Endodermal cell (in vitro differentiated cells): ENCODE results near the gene MRTFB. TPM values are rescaled to one million over a fixed set of nuclear protein-coding genes. Genes with fewer than 3 reads are reported as not detected.

ENCODE experiments used
- DNase-seq: peaks from one replicate; pipeline ENCODE4 v3.0.0-alpha.2; 2017
- H3K27ac ChIP-seq: 2 replicates; pipeline ENCODE4 v1.5.1; 2013; ENCODE audit warnings: mild to moderate bottlenecking, low read depth, low read length, moderate library complexity
- H3K27me3 ChIP-seq: 2 replicates; pipeline ENCODE4 v1.6.1; 2013; ENCODE audit warnings: mild to moderate bottlenecking, low read length, moderate library complexity; ENCODE audit not compliant: insufficient read depth, control insufficient read depth, poor library complexity, severe bottlenecking
- H3K36me3 ChIP-seq: 2 replicates; pipeline ENCODE4 v1.7.0; 2013; ENCODE audit warnings: mild to moderate bottlenecking, low read length, moderate library complexity; ENCODE audit not compliant: control insufficient read depth, insufficient read depth
- H3K4me1 ChIP-seq: one replicate; pipeline ENCODE4 v1.7.0; 2013; ENCODE audit warnings: low read length; ENCODE audit not compliant: control insufficient read depth, insufficient read depth
- H3K4me3 ChIP-seq: 2 replicates; pipeline ENCODE4 v1.5.1; 2013; ENCODE audit warnings: mild to moderate bottlenecking, low read length, moderate library complexity
- H3K9ac ChIP-seq: 2 replicates; pipeline ENCODE4 v1.6.1; 2013; ENCODE audit warnings: mild to moderate bottlenecking, low read length, moderate library complexity; ENCODE audit not compliant: poor library complexity, severe bottlenecking; ENCODE audit errors: extremely low read depth
- H3K9me3 ChIP-seq: 2 replicates; pipeline ENCODE4 v1.6.1; 2013; ENCODE audit warnings: mild to moderate bottlenecking, low read length, moderate library complexity; ENCODE audit not compliant: control insufficient read depth
- H3K27ac Mint-ChIP-seq: 2 replicates; pipeline ENCODE4 v1.8.0; 2020; ENCODE audit warnings: mixed read lengths
- H3K27me3 Mint-ChIP-seq: 2 replicates; pipeline ENCODE4 v1.8.0; 2021; ENCODE audit warnings: mild to moderate bottlenecking, mixed read lengths; ENCODE audit not compliant: insufficient read depth
- H3K36me3 Mint-ChIP-seq: 2 replicates; pipeline ENCODE4 v1.8.0; 2020; ENCODE audit warnings: low read depth, mixed read lengths
- H3K4me1 Mint-ChIP-seq: 2 replicates; pipeline ENCODE4 v1.8.0; 2020; ENCODE audit warnings: mixed read lengths
- H3K4me3 Mint-ChIP-seq: 2 replicates; pipeline ENCODE4 v1.8.0; 2020; ENCODE audit warnings: mild to moderate bottlenecking, moderate library complexity, mixed read lengths
- H3K9me3 Mint-ChIP-seq: 2 replicates; pipeline ENCODE4 v1.8.0; 2020; ENCODE audit warnings: mild to moderate bottlenecking, mixed read lengths
- CTCF ChIP-seq: fragments of 200-600 bp; sonication (generic); conservative IDR thresholded peaks from 2 replicates; pipeline ENCODE4 v1.5.0; 2021; ENCODE audit warnings: antibody characterized with exemption, mild to moderate bottlenecking
- WGBS, 2 experiments: methylation state at CpG; one replicate each; pipeline versions ENCODE4 v1.1.5 to v1.1.7; 2013; ENCODE audit warnings: missing lambda C conversion rate in 2 of 2, mixed read lengths in 1 of 2; ENCODE audit not compliant: insufficient coverage in 1 of 2, insufficient read length in 1 of 2; 5-methylcytosine and 5-hydroxymethylcytosine counted together
- total RNA-seq, 2 donors: library from RNA; stranded (reverse); fragmentation: NEBNext Ultra II Directional in 1 of 2; extraction: Animal tissue kit (Norgen Biotek cat#: 25700) in 1 of 2; gene quantifications; 2 replicates in 1 of 2; 3 replicates in 1 of 2; pipeline ENCODE4 v1.2.1, GENCODE V29; 2021

MRTFB gene
- total RNA-seq, 2 donors from 2014 or later = 49.4 to 58.6 TPM

- Histone ChIP-seq H3K9ac (peak overlapping the region; percentile 63), H3K27me3 (no peaks in the 10 kb centered on the region), H3K9me3 (no peaks in the 10 kb centered on the region), H3K27ac (no peak overlapping the region), H3K36me3 (no peaks in the 10 kb centered on the region), H3K4me1 (peaks cover 12% of the 10 kb centered on the region), H3K4me3 (peak overlapping the region; percentile 96)
- Mint-ChIP-seq H3K4me3 (peak overlapping the region; percentile 81), H3K27ac (no peak overlapping the region), H3K4me1 (peaks cover 36% of the 10 kb centered on the region), H3K9me3 (no peaks in the 10 kb centered on the region), H3K27me3 (no peaks in the 10 kb centered on the region), H3K36me3 (no peaks in the 10 kb centered on the region)
- WGBS, 2 experiments = 0 to 2% methylated on average over 11 to 32 of the region's 37 CpGs
- no peak for TF ChIP-seq CTCF
- peak; percentile 80 for DNase-seq
These were observed 230.9 kb downstream of the MRTFB start for GRCh38 chr16:14302031-14302398.

DNA sequence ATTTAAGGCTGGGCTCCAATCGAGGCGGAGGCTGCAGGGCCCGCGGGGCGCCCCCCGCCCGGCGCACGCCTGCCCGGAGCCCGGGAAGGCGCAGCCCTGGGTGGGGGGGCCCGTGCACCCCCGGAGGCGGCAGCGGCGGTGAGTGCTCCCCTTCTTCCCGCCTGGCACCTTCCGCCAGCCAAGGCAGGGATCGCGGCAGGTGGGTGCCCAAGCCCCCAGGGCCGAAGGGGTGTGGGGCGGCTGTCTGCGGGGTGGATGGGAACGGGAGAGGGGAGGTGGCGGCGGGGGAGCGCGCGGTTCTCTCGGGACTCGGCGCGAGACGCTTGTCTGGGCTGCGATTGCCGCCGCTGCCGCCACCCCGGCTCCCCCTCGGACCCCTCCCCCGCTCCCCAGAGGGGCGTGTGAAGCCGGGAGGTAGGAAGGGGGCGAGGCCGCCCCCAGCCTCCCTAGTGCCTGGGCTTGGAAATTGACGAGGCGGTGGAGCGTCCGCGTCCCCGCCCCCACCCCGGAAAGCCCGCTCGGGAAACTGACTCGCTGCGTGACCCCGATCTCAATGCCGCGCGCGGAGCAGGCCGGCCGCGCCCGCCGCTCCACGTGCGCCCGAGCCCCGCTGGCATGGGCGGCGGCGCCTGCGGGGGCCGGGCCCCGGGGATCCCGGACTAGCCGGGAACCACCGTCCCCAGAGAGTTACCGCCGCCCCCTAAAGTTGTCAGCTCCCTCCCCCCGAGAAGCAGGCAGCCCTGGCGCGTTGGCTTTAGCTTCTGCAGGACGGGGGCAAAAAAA is 231.5 kb downstream of the MRTFB start:
- H3K27me3 Mint-ChIP-seq = no peaks in the 10 kb centered on the region
- Histone ChIP-seq H3K4me3 (peak overlapping the region; percentile 96), H3K27ac (no peak overlapping the region), H3K9me3 (no peaks in the 10 kb centered on the region), H3K9ac (peak overlapping the region; percentile 73), H3K27me3 (no peaks in the 10 kb centered on the region), H3K4me1 (peaks cover 18% of the 10 kb centered on the region), H3K36me3 (no peaks in the 10 kb centered on the region)
- no peaks in the 10 kb centered on the region for H3K36me3 Mint-ChIP-seq
- H3K27ac Mint-ChIP-seq = peak overlapping the region; percentile 58
- DNase-seq = peak; percentile 78
- 0% methylated on average over 26 to 81 of the region's 86 CpGs for WGBS, 2 experiments
- H3K4me3 Mint-ChIP-seq = peak overlapping the region; percentile 81
- peaks cover 41% of the 10 kb centered on the region for H3K4me1 Mint-ChIP-seq
- no peaks in the 10 kb centered on the region for H3K9me3 Mint-ChIP-seq
- no peak for TF ChIP-seq CTCF

- Mint-ChIP-seq H3K9me3 (no peaks in the 10 kb centered on the region), H3K4me1 (peaks cover 47% of the 10 kb centered on the region), H3K4me3 (peak overlapping the region; percentile 81), H3K36me3 (no peaks in the 10 kb centered on the region), H3K27me3 (no peaks in the 10 kb centered on the region), H3K27ac (peak overlapping the region; percentile 58)
- Histone ChIP-seq H3K4me3 (peak overlapping the region; percentile 96), H3K4me1 (peaks cover 20% of the 10 kb centered on the region), H3K27ac (no peak overlapping the region), H3K9ac (peak overlapping the region; percentile 73), H3K27me3 (no peaks in the 10 kb centered on the region), H3K36me3 (no peaks in the 10 kb centered on the region), H3K9me3 (no peaks in the 10 kb centered on the region)
- 0% methylated on average over 1 to 10 of the region's 14 CpGs for WGBS, 2 experiments
- peak; percentile 54 for DNase-seq
- no peak for TF ChIP-seq CTCF
These were observed 232.1 kb downstream of the MRTFB start for GRCh38 chr16:14303182-14303618.
